Central memory CD4-positive, alpha-beta T cell (primary cell): ENCODE data around the gene TNIP1.
A peak's percentile ranks its signal among the peaks of the same experiment; 100 is the strongest.

Source experiments
- DNase-seq: peaks from one replicate; pipeline ENCODE4 v3.0.0; 2022

Gene TNIP1

DNA sequence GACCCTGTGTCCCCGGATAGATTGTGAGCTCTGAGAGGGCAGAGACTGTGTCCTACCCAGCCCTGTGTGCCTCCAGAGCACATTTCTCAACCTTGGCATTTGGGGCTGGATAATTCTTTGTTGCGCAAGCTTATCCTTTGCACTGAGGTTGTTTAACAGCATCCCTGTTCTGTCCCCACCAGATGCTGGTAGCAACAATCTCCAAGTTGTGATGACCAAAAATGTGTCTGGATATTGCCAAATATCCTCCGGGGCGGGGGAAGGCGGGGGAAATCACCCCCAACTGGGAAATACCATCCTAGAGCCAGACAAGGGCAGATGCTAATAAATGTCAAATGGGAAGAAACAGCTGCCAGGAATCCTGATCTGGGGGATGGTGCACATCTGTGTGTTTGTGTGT, 24.0 kb upstream of the TNIP1 start:
- no peak for DNase-seq

DNA sequence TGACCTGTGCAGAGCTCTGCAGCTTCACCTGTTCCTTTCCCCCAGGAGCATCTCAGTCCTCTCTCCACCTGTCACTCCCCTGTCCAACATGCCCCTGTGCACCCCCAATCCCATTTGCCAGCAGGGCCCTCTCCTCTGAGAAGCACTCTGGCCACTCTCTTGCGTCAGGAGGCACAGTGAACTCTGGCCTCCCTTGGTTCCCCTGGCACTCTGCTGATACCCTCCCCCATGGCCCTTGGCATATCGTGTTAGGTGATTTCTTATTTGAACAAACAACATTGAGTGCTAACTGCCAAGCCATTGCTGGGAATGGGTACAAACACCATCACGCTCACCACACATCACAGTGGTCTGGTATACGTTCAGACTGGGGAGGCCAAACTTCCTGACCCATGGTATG, 20.9 kb upstream of the TNIP1 start:
- DNase-seq = no peak

DNA sequence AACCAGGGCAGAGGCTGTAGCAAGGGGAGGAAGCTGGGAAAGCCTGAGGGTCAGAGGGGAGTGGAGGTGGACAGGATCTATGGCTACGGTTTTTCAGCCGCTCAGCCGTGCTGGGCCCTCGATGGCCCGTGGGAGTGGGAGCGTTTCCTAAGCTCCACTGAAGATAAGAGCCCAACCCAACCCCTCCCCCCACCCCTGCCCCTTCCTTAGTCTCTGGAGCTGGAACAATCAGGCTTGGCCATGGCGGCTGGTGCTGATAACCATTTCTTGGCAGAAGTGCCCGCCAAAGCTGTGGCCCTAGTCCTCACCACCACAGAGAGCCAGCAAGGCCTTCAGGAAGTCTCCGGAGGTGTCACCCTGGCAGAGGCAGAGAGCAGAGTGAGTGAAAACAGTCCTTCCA, 20.3 kb upstream of the TNIP1 start:
- DNase-seq = no peak

DNA sequence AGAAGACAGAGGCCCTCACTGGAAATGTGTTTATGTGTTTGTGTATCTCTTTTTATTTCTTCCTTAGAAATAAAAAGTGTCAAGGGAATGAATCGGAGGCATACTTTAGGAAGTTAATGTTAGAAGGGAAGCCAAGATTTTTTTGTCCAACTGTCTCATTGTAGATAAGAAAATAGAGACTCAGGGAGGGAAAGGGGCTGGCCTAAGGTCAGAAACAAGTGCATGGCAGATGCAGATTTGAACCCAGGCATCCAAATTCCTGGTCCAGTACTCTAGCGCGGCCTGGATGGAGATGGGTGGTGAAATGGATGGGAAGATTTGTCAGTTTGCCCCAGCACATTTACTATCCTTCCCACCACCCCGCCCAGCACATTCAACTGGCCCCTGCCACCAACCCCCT, 19.8 kb upstream of the TNIP1 start:
- no peak for DNase-seq

DNA sequence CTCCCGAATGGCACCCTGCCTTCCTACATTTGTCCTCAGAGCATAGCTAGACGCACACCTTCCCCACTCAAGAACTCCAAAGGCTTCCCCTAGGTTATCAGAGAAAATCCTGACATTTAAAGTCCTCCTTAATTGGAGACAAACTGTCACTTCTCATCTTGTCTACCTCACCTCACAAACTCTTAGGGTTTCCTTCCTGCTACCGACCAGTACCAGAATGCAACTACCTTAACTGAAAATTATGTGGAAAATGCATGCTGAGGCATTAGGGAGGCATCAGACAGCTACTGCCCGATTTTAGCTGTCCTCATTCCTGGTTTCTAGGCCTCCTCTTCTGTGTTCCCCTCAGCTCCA, 17.9 kb upstream of the TNIP1 start:
- DNase-seq = no peak

DNA sequence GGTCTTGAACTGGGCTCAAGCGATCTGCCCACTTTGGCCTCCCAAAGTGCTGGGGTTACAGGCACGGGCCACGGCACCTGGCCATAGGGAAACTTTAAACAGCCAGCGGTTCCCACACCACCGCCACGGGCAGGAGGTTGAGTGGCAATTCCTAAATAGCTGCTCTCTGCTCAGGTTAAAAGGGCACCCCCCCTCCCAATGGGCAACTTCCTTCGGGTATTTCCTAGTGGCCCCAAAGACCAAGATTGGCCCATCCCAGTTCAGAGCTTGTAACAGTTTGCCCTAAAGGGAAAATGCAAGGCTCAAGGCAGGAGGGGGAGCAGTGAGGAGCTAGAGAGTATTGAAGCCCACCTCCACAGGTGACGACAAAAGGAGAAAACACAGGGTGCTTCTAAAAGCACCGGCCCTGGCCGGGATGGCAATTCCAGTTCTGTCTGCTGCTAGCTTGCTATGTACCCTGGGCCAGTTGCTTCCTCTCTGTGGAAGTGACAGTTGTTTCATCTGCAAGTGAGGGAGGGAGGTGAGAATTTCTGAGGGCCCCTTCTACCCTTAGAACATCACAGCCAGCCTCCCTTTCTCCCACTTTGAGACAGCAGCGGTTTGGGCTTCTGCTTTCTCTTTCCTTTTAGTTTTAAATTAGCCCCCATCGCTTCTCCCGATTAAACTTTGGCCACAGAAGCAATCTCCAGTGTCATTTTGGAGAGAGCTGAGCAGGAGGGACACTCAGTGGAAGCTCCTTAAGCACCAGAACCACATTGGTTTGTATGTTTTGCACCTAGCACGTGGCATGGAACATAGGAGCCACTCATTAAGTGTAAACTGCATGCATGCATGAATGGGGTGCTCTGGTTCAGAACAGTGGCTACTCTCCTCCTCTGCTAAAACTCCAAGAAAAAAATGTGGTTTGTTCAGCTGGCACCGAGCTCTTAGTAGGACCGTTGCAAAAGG, 17.3 kb upstream of the TNIP1 start:
- no peak for DNase-seq

DNA sequence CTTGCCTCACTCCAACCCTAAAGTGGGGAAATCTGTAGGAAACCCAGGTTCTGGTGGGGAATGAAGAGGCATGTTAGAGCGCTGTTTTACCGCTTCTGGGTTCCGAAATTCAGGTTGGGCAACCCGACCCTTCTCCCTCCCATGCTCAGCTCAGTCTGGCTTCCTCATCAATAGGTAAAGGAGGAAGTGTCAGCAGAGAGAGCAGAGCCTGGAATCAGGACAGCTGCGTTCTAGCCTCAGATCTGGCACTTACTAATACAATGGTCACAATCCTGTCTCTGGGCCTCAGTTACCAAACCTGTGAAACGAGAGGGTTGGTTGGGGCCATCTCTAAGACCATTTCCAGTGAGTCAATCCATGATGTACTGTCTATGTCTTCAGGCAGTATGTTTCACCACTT, 16.2 kb upstream of the TNIP1 start:
- no peak for DNase-seq

DNA sequence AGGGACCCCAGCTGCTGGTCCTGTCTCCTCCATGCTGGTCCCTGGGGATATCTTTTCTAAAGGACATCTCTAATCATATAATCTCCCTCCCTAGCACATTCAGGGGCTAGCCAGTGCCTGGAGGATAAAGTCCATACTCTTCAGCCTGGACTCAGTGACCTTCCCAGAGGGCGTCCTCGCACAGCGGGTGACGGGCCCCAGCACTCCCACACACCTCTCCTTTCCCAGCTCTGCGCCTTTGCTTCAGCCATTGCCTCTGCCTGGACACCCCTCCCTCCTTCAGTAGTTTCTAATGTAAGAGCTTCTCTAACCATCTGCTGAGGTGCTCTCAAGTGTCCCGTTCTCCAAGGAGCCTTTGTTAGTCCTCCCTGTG, 15.2 kb upstream of the TNIP1 start:
- no peak for DNase-seq

DNA sequence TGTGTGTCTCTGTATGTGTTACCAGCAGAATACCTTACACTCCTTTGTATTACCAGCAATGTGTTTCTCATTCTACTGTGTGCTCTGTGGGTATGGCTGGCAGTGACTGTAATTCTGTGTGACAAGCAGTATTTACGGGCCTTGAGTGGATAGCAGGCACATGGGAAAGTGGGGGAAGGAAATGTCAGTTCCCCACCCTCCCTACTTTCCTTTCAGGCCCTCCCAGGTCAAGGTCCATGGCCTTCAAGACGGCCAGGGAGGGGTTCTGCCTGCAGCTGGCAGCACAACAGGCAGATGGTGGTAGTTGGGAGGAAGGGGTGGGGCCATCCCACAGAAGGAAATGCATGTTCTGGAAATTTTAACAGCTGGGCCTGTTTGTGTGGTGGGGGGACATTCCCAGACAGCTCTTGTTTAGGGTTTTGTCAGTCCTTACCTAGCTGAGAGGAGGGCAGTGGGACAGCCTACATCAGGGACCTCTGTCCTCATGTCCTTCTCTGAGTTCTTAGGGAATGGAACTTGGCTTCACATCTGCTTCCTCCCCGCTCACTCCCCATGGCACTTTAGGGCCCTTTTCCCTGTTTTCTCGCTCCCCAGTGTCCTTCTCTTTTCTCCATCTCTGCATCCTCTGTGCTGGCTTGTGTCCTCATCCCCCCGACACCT, 14.6 kb upstream of the TNIP1 start:
- no peak for DNase-seq

DNA sequence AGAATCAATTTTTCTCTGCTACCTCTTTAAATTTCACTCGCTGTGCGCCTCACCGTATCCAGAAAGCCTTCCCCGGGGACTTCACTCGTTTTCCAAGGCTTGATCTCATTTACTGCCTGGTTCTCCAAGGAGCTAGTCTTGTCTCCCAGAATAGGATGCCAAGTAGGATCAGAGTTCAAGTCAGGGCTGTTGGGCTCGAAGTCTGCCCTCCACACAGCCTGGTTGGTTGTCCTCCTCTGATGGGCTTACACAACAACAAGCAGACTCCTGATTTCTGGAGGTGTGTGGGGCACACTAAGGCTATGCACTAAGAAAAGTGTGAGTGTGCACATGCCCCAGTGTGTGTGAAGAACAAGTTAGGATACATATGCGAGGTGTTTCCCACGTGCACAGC, 14.0 kb upstream of the TNIP1 start:
- no peak for DNase-seq

DNA sequence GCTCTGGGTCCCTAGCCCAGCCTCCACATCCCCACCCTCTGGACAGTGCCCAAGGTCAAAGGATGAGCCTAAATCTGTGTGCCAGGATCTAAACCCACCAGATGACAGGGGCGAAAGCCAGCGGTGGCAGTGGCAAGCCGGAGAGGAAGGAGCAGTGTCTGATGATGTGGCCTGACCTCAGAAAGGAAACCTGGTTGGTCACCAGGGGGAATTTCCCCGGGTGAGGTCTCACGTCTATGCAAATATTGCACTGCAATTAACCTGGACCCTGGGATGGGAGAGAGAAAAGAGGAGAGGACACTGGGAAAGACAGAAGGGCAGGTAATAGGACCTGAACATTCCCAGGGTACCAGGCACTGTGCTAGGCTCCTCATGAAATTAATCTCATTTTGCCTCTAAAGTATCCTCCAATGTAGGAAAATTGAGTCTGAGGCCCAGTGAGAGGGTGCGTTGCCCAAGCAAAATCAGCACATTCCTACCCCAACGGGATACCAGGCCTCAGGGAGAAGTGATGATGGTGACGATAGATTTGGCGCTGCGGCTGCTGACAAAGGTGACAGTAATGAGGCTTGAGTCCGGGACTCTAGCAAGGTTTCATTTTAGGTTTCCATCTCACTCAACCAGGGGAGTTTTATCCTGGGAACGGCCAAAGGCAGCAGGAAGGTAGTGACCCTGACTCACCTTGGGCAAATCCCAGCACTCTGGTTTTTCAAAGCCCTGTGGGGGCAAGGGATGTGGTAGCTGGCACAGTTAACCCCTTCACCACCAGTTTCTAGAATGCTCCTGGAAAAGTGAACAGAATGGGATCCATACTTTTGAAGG, 13.4 kb upstream of the TNIP1 start:
- peak; percentile 43 for DNase-seq

DNA sequence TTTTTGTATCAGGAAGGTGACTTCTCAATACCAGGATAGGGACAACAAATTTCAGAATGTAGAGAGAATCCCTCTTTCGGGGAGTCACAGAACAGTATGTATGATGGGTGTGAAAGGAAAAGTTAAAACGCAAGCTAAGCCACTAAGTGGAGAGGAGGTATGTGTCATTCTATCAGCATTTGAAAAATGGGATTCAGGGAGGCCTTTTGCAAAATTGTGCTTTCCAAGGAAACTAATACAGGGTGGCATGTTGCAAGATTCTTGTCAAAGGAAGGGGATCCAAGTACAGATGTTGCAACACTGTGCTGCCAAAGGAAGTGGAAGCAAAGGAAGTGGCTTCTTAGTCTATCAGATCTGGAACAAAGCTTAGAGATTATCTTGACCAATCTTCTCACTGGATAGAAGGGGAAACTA, 12.6 kb upstream of the TNIP1 start:
- DNase-seq = no peak

DNA sequence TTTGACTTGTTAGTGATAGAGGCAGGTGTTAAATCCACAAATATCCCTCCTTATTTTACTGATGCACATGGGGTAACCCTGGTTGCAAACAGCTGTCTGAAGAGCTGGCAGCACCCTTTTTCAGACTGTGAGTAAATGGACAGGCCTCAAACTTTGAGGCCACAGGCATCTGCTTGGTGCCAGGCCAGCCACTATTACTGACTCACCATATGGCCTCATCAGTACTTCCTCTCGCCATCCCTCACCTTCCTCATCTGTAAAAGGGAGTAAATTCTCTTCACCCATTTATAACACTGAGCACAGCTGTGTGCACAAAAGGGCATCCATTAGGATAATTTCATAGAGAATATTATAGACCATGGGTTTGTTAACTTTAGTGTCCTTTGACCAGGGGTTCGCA, 11.9 kb upstream of the TNIP1 start:
- no peak for DNase-seq

DNA sequence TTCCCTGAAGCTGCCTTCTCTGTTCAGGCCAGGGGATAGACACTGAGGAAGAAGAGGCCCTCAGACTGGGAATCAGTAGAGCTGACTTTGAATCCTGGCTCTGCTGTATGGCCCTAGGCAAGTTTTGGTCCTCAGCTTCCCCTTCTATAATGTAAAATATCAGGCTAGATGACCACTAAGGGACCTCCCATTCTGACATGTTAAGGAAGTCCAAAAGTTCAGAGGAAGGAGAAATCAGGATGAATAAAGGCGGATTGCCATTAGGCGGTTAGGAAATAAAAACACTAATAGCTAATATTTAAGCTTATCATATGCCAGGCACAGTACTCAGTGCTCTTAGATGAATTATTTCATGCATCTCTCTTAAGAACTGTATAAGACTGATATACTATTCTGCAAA, 8.9 kb upstream of the TNIP1 start:
- no peak for DNase-seq

DNA sequence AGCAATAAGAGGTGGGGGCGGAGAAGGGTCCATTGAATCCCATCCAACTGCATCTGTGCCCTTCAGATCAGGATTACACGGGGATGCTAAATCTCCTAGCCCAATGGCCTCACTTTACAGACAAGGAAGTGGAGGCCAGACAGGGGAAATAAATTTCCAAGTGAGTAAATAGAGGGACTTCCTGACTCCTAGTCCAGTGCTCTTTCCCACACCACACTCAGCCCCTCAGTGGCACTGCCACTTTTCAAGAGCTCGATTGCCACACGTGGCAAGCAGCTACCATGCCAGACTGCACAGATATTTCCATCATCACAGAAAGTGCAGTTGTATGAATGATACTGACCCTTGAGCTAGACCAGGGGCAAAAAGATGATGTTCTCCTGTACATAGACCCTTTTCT, 8.2 kb upstream of the TNIP1 start:
- no peak for DNase-seq

DNA sequence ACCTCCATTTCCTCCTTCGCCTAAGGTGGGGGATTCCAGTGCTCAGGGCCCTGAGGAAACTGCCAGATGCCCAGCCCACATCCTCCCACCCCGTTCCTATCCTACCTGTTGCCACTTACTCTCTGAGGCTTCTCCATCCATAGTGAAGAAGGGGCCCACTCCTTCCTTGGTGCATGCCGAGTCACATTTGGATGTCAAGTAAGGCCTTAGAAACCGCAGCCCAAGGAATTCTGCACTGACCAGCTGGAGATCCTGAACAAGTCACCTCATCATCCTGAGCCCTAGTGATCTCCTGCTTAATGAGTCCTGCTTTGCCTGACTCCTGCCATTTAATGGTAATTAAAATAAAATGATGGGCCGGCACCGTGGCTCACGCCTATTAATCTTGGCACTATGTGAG, 6.7 kb upstream of the TNIP1 start:
- DNase-seq = no peak

DNA sequence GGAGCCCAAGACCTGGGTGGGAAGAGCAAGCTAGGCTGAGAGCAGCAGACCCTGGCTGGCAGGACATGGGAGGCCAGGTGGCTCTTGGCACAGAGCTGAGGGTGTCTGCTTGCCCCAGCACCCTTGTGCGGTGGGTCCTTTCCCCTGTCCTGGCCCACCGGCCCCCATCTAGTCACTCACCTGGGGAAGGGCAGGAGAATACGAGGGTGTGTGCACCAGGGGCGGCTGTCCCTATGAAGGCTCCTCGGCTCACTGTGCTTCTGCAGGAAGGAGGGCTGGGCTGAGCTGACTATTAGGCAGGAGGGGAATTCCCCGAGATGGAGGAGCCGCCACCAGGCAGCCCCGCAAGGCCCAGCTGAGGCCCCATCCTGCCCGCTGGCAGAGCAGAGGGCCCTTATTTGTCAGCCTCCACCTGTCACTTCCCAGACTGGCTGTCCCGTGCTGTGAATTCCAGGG, 6.1 kb upstream of the TNIP1 start:
- DNase-seq = peak; percentile 67

DNA sequence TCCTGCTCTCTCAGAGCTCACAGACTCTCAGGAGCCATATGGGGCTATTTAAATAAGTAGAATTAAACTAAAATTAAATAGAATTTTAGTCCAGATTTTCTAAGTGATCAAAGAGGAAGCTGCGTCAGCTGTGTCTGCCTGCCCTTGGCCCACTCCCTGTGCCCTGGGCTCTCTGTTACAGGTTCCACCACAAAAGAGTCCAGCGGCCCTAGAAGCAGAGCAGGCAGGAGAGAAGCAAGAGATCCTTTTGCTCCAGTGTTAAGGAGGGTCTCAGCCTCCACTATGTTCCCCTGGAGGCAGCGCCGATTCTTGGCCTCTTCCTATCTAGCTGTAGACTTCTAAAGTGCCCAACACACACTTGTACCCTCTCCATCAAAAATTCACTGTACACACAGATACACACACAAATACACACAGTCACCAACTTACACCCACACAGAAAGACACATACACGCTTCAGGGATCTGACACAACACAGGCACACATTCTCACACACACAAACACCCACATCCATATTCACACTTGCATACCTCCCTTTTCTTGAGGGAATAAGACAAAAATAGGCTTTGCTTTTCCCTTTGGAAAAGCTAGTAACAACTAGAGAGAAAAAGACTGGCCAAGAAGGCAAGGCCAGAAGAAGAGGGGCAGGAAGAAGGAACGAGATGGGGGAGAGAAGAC, 5.5 kb upstream of the TNIP1 start:
- no peak for DNase-seq

DNA sequence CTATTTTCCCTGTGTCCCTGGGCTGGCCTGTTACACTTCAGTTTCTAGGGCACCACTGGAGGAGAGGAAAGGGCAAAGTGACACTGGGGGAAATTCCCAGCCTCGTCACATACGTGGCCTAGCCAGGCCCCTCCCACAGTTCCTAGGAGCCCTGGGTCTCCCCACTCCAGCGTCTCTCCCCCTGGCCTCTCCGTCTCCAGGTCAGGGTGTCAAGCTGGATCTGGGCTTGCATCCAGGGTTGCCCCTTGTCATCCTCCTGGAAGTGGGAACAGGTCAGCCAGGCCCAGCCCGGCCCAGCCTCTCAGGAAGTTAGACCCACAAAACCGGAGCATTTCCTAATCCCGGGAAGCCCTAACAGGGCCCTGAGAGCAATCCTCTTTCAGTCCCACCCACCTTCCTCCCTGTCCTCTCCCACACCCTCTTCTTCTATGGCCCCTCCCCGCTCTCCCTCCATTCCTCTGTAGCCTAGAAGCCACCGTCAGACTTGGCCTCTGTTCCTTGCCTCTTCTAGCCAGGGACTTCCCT, 4.7 kb upstream of the TNIP1 start:
- DNase-seq = peak; percentile 64

DNA sequence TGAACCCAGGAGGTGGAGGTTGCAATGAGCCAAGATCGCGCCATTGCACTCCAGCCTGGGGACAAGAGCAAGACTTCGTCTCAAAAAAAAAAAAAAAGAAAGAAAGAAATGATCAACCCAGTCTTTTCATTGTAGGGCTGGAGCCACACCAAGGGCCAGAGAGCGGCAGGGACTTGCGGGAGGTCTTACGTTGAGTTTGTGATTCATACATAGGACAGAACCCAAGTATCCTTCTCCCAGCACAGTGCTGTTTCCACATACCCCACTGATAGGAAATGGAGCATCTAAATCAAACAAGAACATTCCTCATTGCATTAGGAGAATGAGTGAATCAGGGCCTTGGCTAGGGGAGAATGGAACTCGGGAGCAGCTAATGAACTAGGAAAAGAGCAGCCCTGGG, 3.5 kb upstream of the TNIP1 start:
- no peak for DNase-seq

DNA sequence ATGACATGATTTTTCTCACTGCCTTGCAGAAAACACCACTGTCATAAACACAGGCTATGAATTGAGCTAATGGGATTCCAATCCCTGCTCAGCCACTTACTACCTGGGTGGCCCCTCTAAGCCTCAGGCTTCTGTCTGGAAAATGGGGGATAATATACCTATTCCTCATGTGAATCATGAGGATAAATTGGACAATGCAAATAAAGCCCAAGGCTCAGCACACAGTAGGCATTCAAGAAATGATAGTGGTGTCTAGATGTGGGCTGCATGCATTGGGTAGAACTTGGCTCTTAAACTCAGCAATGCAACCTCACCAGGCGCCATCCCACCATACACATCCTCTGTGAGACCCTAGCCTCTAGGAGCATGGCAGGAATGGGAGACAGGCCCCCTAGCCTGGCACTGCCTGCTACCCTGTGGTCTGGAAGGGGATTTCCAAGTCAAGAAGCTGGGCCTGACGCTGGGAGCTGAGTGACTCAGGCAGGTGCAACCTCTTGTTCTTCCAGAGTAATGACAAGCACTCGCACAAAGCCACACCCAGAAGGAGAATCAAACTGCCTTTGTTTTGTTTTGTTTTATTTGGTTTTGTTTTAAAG, 2.3 kb upstream of the TNIP1 start:
- peak; percentile 71 for DNase-seq

DNA sequence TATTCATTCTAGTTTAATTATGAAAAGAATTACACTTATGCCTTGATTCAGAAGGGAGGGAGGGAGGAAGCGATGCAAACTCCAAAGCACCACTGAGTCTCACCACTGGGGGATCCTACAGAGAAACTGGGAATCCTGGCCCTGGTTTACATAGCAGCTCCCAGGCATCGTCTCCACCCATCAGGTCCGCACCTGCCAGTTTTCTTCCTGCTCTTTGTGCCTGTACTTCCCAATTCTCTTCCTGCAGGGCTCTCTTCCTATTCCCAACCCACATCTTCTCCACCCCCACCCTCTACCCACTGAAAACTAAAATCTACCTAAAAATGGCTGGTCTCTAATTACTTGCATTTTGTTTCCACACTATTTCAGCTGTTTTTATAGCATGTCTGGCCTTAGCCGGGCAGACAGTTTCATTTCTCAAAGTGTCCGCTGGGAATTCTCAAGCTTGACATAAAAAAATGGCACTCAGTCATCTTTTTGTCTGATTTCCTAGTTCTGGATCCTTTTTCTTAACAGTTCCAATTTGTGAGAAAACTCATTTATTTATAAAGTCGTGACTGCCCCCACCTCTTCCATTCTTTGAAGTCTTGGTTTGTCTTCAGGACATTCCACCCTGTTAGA, 1.6 kb upstream of the TNIP1 start:
- DNase-seq = no peak
